Right lung (tissue), 5 donors: Measurements from ENCODE around the gene PKHD1. TPM values are rescaled to one million over a fixed set of nuclear protein-coding genes. Genes with fewer than 3 reads are reported as not detected.
A peak's percentile ranks its signal among the peaks of the same experiment; 100 is the strongest.
"Not testable (repeated sequence)": the region's sequence is repeated elsewhere in the genome, so short reads cannot be mapped to it uniquely, and the experiment has no call there.

ENCODE experiments used
- DNase-seq, 2 donors: peaks; one replicate each; pipeline ENCODE4 v3.0.0-alpha.2; 2013
- polyA plus RNA-seq, 5 donors: library from polyadenylated mRNA; unstranded; fragments of 120-200 nt; gene quantifications; one replicate each; pipeline versions ENCODE4 v1.2.1 to v1.2.3, GENCODE V29; 2013; ENCODE audit warnings: inconsistent platforms in 1 of 5, low replicate concordance in 1 of 5; ENCODE audit not compliant: insufficient read length in 5 of 5, insufficient read depth in 1 of 5

The PKHD1 gene
- polyA plus RNA-seq, 5 donors, result 3.2 to 7.6 (median 6.4) TPM

DNA sequence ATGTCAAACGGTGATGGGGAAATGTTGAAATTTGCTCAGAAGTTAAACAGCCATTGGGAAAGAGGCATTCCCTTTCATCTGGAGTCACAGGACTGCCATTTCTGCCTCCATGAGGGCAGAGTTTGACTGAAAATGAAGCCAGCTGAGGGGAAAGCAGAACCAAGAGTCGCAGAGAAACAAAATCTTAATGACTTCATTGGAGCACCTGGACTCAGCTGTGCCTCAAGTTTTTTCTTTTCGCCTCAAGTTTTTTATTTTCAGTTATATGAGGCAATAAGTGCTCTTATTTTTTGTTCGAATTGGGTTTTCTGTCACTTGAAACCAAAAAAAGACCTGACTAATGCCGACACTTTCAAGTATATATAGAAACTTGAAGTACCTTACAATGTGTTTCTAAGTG, 161.3 kb downstream of the PKHD1 start:
- no peak for DNase-seq

DNA sequence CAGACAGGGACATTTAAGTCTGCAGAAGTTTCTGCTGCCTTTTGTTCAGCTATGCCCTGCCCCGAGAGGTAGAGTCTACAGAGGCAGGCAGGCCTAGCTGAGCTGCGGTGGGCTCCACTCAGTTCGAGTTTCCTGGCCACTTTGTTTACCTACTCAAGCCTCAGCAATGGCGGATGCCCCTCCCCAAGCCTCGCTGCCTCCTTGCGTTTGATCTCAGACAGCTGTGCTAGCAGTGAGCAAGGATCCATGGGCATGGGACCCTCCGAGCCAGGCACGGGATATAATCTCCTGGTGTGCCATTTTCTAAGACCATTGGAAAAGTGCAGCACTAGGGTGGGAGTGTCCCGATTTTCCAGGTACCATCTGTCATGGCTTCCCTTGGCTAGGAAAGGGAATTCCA, 164.9 kb downstream of the PKHD1 start:
- not testable (repeated sequence) for DNase-seq

- not testable (repeated sequence) for DNase-seq
Observed at GRCh38 chr6:51918347-51918746, 169.1 kb downstream of the PKHD1 start.

- no peak for DNase-seq
Observed at GRCh38 chr6:51915098-51915497, 172.3 kb downstream of the PKHD1 start.

DNA sequence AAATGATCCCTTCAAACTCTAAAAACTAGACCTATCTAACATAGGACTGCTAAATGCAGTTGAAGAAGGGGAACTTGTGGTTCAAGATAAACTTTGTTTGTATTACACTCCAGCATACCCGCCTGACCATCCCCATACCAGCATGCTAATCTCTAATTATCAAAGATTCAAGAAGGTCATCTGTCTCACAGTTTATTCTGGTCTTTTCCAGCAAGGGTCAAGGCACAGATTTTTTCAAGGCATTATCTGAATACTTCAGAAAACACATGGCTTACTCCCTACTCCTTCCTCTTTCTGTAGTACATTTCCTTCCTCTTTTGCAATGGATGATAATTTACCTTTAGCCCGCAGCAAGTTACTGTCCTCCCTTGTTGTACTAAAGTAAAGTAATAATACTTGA, 174.1 kb downstream of the PKHD1 start:
- DNase-seq, result no peak

- no peak for DNase-seq
Observed at GRCh38 chr6:51910851-51911250, 176.6 kb downstream of the PKHD1 start.

GRCh38 chr6:51908243-51908642, 179.2 kb downstream of the PKHD1 start:
- DNase-seq, result no peak

GRCh38 chr6:51901766-51902764, 185.3 kb downstream of the PKHD1 start:
- no peak for DNase-seq

DNA sequence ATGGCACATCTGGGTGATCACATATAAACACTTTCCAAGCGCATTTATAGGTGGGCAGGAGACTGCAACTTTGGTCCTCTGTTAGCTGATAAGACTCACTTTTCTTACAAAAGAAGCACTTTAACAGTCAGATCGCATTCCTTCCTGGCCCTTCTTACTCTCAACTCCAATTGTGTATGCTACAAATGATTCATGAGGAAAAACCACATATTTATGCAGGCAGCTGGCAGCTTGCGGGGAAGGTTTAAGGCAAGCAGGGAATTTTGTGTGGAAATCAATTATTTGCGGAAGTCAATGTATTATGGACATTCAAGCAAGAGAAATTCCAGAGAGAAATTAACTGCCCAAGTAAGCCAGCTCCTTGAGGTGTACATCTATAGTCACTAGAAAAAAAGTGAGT, 194.0 kb downstream of the PKHD1 start:
- no peak for DNase-seq

GRCh38 chr6:51892750-51893149, 194.7 kb downstream of the PKHD1 start:
- no peak for DNase-seq

- no peak for DNase-seq
Observed at GRCh38 chr6:51892339-51892738, 195.1 kb downstream of the PKHD1 start.

DNA sequence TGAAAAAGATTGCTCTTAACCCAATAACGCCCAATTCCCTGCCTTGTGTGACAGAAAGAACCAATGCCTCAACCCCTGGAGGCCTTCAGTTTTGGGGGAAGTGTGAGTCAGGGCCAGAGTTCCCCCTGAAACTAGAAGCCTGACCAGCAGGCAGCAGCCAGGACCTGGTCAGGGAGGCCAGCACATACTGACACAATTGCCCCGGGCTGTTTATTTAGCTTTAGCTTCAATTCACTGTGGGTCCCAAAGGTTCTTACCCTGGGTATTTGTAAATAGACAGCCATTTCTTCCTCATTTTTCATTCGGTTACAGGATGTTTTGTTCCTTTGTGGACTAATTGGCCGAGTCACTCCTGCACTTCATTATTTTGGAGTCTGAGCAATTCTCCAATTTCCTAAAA, 195.6 kb downstream of the PKHD1 start:
- no peak for DNase-seq

DNA sequence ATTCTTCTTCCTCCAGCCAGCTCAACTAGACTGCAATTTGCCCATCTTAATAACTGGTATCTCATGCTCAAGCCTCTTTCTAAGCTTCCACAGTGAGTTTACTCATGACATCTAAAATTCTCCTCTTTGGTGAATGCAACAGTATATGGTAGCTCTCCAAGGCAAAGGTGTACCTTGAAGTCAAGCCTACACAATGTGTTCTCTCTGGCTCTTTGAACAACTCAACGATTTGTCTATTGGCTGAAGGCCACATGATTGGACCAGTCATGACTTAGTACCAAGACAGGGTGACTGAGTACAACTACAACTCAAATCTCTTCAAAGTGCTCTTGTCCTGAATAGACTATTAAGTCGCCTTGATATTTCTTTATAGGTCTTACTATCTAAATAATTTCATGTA, 199.6 kb downstream of the PKHD1 start:
- DNase-seq, result no peak

GRCh38 chr6:51885957-51886356, 201.5 kb downstream of the PKHD1 start:
- no peak for DNase-seq

DNA sequence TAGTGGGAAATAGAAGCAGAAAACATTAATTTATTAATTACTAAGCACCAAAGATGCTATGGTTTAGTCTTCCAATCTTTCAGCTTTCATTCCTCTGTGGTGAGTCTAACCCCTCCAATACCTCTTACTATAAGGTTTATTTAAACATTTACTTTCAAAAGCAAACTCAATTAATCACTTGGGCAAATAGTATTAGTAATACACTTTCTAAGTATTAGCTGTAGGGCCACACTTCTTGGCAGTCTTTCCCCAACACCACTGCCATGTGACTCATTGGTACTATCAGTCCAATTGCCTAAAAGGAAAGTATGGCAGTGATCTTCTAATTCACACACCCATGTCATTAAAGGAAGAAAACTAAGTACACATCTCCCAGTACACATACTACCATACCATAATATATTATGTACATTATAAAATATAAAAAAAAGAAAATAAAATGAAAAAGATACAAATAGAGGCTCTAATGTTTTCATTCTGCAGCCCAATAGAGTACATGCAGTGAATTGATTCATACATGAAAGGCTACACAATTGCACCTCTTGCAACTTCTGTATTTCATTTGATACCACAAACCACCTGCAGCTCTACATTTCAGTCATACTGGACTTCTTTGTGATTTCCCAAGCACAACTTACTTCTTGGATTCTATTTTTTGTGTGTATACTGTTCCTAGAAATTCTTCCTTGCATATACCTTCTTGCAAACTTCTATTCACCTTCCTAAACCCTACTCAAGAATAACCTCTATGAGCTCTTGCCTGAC, 218.6 kb downstream of the PKHD1 start:
- DNase-seq, result no peak

DNA sequence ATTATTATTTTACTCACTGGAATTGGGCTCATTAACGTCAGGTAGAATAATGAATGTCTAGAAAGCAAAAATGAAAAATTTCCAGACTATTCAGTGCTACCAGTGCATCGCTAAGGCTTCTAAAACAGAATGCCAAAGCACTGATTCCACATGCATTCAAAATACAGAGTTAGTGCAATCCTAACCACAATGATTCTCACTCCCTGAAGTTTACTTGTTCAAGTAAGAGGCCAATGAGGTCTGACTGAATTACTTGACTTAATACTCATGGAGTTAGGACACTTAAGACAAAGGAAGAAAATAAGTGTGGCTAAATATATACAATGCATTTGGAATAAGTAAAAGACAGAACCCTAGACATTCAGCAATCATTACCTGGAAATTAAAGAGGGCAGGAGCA, 220.5 kb downstream of the PKHD1 start:
- no peak for DNase-seq

DNA sequence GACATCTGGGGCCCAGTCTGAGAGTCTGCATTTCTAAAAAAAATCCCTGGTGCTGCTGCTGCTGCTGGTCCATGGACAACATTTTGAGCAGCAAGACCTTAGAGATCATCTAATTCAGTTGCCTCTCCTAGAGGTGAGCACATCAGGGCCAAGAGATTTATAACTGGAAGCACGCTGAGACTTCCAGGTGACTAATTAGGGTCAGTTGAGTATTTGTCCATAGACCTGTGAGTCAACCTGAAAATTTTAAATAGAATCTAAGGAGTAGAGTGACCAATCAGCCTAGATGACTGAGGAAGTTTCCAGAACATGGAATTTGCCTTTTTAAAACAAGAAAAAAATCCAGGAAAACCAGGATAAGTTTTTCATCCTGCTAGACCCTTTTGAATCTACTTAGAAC, 221.4 kb downstream of the PKHD1 start:
- DNase-seq, result no peak

DNA sequence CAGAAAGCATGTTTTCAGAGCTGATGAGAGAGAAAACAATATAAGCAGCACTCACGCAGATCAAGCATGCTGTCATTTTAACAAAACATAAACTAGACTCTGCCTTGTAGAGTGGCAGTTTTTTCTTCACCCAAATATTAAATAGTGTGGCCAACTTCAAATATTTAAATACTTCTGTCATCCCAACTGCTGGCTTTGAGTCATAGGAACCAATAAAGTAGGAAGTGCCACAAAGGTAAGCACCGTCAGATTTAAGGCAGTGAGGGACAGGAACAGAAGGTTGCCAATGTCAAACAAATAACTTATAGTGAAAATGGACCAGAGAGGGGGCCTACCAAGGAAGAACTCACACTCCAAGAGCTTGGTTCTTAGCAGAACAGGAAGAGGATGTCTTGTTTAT, 222.2 kb downstream of the PKHD1 start:
- no peak for DNase-seq

- DNase-seq, result no peak
Observed at GRCh38 chr6:51857134-51857533, 230.3 kb downstream of the PKHD1 start.

DNA sequence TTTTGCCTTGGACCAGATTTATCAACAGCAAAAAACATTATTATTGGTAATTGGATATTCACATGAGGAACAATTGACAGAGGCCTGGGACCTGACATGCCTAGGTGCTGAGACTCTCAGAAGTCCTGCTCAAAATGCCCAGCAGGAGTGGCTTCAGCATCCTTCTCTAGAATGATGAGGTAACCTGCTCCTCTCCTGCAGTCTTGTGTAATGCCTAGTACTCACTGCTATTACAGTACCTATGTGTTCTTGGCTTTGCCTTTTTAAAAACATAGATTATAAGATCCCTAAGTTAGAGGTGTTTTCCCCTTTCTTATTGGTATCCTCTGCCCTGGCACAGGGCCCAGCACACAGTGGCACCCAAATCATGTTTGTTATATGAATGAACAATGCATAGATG, 230.9 kb downstream of the PKHD1 start:
- no peak for DNase-seq

GRCh38 chr6:51855310-51856082, 231.9 kb downstream of the PKHD1 start:
- DNase-seq, result peak; percentile 9 to 23

DNA sequence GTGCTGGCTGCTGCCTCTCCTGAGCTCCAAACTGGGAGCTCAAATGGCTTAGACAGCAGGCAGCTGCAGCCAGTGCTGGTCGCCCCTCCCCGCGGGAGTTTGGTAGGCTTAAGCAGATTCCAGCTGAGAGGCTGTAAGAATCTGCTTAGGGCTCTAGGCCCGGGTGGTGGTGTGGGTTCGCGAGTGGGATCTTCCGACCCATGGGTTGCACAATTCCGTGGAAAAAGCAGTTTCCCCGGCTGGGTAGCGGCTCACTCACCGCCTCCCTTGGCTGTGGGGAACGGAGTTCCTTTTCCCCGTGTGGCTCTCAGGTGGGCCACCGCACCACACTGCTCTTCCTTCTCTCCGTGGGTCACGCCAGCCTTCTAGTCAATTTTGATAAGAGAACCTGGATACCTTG, 232.5 kb downstream of the PKHD1 start:
- no peak for DNase-seq
